OCI-LY1 (cell line): ENCODE data around the gene CHMP2A.

Source experiments
- CTCF ChIP-seq: fragments of 200-600 bp; sonication (generic), shearing (Covaris generic); IDR thresholded peaks from 2 replicates; pipeline ENCODE4 v1.5.1; 2017; ENCODE audit warnings: mild to moderate bottlenecking, antibody characterized with exemption, low read length, moderate library complexity, mixed read lengths
- EZH2 ChIP-seq: fragments of 200-600 bp; sonication (generic), shearing (Covaris generic); IDR thresholded peaks from 2 replicates; pipeline ENCODE4 v1.8.0; 2017; ENCODE audit warnings: borderline replicate concordance, mixed run types, mild to moderate bottlenecking, antibody characterized with exemption, low read length, moderate library complexity, mixed read lengths

GRCh38 chr19:58579473-58580142 lies 24.7 kb upstream of the CHMP2A start:
- TF ChIP-seq CTCF (no peak), EZH2 (no peak)
